K562 (cell line): ENCODE measurements around the gene XPNPEP3. TPM values are rescaled to one million over a fixed set of nuclear protein-coding genes. Genes with fewer than 3 reads are reported as not detected.
"Not testable (repeated sequence)": the region's sequence is repeated elsewhere in the genome, so short reads cannot be mapped to it uniquely, and the experiment has no call there.

Source experiments
- ATAC-seq: fragments of 200-7000 bp; cut with Tn5 transposase; 3 replicates; pipeline ENCODE4 v1.9.1; 2020; ENCODE audit warnings: moderate library complexity
- BruUV-seq: library from RNA; stranded (reverse); fragments of 400-500 nt; replicated peaks from 2 replicates; lab custom pipeline; 2021; lab: Mats Ljungman, UMichigan
- CTCF ChIA-PET: fragments of 300-600 bp; formaldehyde crosslinking; extraction: SDS; loops from one replicate; lab custom pipeline; 2021; ENCODE audit warnings: low intra/inter-chr PET ratio; lab: Yijun Ruan, JAX
- POLR2A ChIA-PET: fragments of 300-600, 350-650 bp; sonication (Branson Sonifier 250); formaldehyde crosslinking; extraction: SDS; loops from one replicate; lab custom pipeline; 2021; ENCODE audit warnings: antibody characterized with exemption, inconsistent platforms; lab: Yijun Ruan, JAX
- DNase-seq, 4 experiments: peaks; one replicate each; pipeline versions ENCODE4 v3.0.0 to v3.0.0-alpha.2; 2011 to 2018; ENCODE audit warnings: low spot score in 3 of 4, mixed read lengths in 3 of 4; ENCODE audit errors: extremely low read depth in 1 of 4
- FAIRE-seq: peaks from 2 replicates; lab custom pipeline; 2011; peaks lifted over from hg19 to GRCh38; lab: Jason Lieb, UNC
- H2AFZ ChIP-seq: 2 replicates; pipeline ENCODE4 v1.6.0; 2011; ENCODE audit warnings: low read depth, low read length, control low read depth, inconsistent platforms
- H3K27ac ChIP-seq: fragments of 200-600 bp; 3 replicates; pipeline ENCODE4 v1.8.0; 2011; ENCODE audit warnings: low read depth, mild to moderate bottlenecking, control low read depth, inconsistent platforms, low read length, moderate library complexity, mixed read lengths; ENCODE audit errors: extremely low read depth
- H3K27me3 ChIP-seq, 2 experiments: fragments of 300-600 bp in 1 of 2; 2 replicates in 1 of 2; 3 replicates in 1 of 2; pipeline versions ENCODE4 v1.6.0 to v1.8.0; 2011; ENCODE audit warnings: inconsistent platforms in 2 of 2, low read length in 2 of 2, mild to moderate bottlenecking in 1 of 2, mixed read lengths in 1 of 2, moderate library complexity in 1 of 2; ENCODE audit not compliant: control insufficient read depth in 2 of 2, insufficient read depth in 2 of 2
- H3K36me3 ChIP-seq: fragments of 300-600 bp; 3 replicates; pipeline ENCODE4 v1.8.0; 2011; ENCODE audit warnings: mild to moderate bottlenecking, low read length, inconsistent platforms; ENCODE audit not compliant: control insufficient read depth, insufficient read depth
- H3K4me1 ChIP-seq, 2 experiments: fragments of 200-600 bp in 1 of 2; replicated peaks in 1 of 2; 2 replicates in 1 of 2; 3 replicates in 1 of 2; pipeline versions ENCODE4 v1.5.1 to v1.8.0; 2011; ENCODE audit warnings: inconsistent platforms in 2 of 2, low read length in 2 of 2, mild to moderate bottlenecking in 1 of 2, mixed read lengths in 1 of 2, moderate library complexity in 1 of 2; ENCODE audit not compliant: control insufficient read depth in 2 of 2, insufficient read depth in 2 of 2
- H3K4me2 ChIP-seq: 2 replicates; pipeline ENCODE4 v1.6.1; 2011; ENCODE audit warnings: low read length, control low read depth, inconsistent platforms, mixed read lengths; ENCODE audit not compliant: insufficient read depth
- H3K4me3 ChIP-seq: fragments of 200-600 bp; sonication (generic), shearing (Covaris generic); 2 replicates; pipeline ENCODE4 v1.5.1; 2016; ENCODE audit warnings: control low read depth, inconsistent platforms
- H3K79me2 ChIP-seq: fragments of 200-600 bp; 3 replicates; pipeline ENCODE4 v1.8.0; 2011; ENCODE audit warnings: low read length, inconsistent platforms; ENCODE audit not compliant: control insufficient read depth, insufficient read depth
- H3K9ac ChIP-seq, 2 experiments: 2 replicates each; pipeline versions ENCODE4 v1.6.0 to v1.6.1; 2011; ENCODE audit warnings: low read depth in 2 of 2, low read length in 2 of 2, control low read depth in 1 of 2, inconsistent platforms in 1 of 2, mild to moderate bottlenecking in 1 of 2, mixed read lengths in 1 of 2; ENCODE audit not compliant: insufficient read depth in 1 of 2
- H3K9me1 ChIP-seq: one replicate; pipeline ENCODE4 v1.6.0; 2011; ENCODE audit warnings: inconsistent platforms, mild to moderate bottlenecking, low read length, moderate library complexity; ENCODE audit not compliant: control insufficient read depth, insufficient read depth
- H3K9me3 ChIP-seq: replicated peaks from 2 replicates; pipeline ENCODE4 v1.5.1; 2011; ENCODE audit warnings: low read depth, low read length, inconsistent platforms; ENCODE audit not compliant: control insufficient read depth, insufficient read depth
- H4K20me1 ChIP-seq: replicated peaks from 2 replicates; pipeline ENCODE4 v1.6.1; 2011; ENCODE audit warnings: low read length, inconsistent platforms, mixed read lengths; ENCODE audit not compliant: control insufficient read depth, insufficient read depth
- DMBX1 ChIP-seq: fragments of 250-450 bp; sonication (Bioruptor Pico); IDR thresholded peaks from 2 replicates; pipeline ENCODE4 v1.8.0; 2022; ENCODE audit warnings: inconsistent platforms, mild to moderate bottlenecking, moderate library complexity, borderline replicate concordance
- KAT2B ChIP-seq: IDR thresholded peaks from one replicate; pipeline ENCODE4 v1.6.1; 2012; ENCODE audit warnings: low read depth, mild to moderate bottlenecking, control low read depth, inconsistent platforms, low read length, moderate library complexity
- MED1 ChIP-seq: sonication (generic); formaldehyde crosslinking; IDR thresholded peaks from 2 replicates; pipeline ENCODE4 v1.8.1; 2023; ENCODE audit warnings: missing genetic modification reagents, borderline replicate concordance
- NCOA6 ChIP-seq: fragments of 450-650 bp; IDR thresholded peaks from 2 replicates; pipeline ENCODE4 v1.6.1; 2017; ENCODE audit warnings: mild to moderate bottlenecking
- SPI1 ChIP-seq: IDR thresholded peaks from 2 replicates; pipeline ENCODE4 v1.6.1; 2011; ENCODE audit warnings: low read depth, low read length, control low read depth, borderline replicate concordance
- TEAD4 ChIP-seq, 2 experiments: sonication (generic) in 1 of 2; formaldehyde crosslinking in 1 of 2; IDR thresholded peaks; 2 replicates each; pipeline versions ENCODE4 v1.6.1 to v1.8.0; 2012 to 2022; ENCODE audit warnings: borderline replicate concordance in 1 of 2, inconsistent platforms in 1 of 2, low read length in 1 of 2, mild to moderate bottlenecking in 1 of 2, missing genetic modification reagents in 1 of 2
- TSC22D4 ChIP-seq: fragments of 450-650 bp; IDR thresholded peaks from 2 replicates; pipeline ENCODE4 v1.6.1; 2016; ENCODE audit warnings: missing genetic modification characterization, missing biosample characterization, control low read depth
- ZC3H8 ChIP-seq: fragments of 450-650 bp; IDR thresholded peaks from 2 replicates; pipeline ENCODE4 v1.6.1; 2017
- ZFP30 ChIP-seq: fragments of 250-450 bp; sonication (Bioruptor Pico); IDR thresholded peaks from 2 replicates; pipeline ENCODE4 v1.8.0; 2022; ENCODE audit warnings: moderate library complexity, mild to moderate bottlenecking, inconsistent platforms, borderline replicate concordance
- ZNF77 ChIP-seq: fragments of 250-450 bp; sonication (Bioruptor Pico); IDR thresholded peaks from 2 replicates; pipeline ENCODE4 v1.5.0; 2020
- ZSCAN32 ChIP-seq: fragments of 450-650 bp; formaldehyde crosslinking; IDR thresholded peaks from 2 replicates; pipeline ENCODE4 v1.4.0; 2020; ENCODE audit warnings: mild to moderate bottlenecking, moderate library complexity
- WGBS: fragments of 100-300 bp; shearing (Covaris generic); methylation state at CpG from one replicate; pipeline ENCODE4 v1.1.6; 2016; ENCODE audit warnings: low coverage, mixed read lengths; ENCODE audit not compliant: insufficient coverage; ENCODE audit errors: missing lambda C conversion rate; 5-methylcytosine and 5-hydroxymethylcytosine counted together
- in situ Hi-C: fragments of 300-500 bp; cut with MboI; formaldehyde crosslinking; loops from 4 replicates; pipeline ENCODE4 v1.15.0; 2018; ENCODE audit warnings: inconsistent platforms, mixed read lengths
- intact Hi-C: fragments of 100-400 bp; cut with micrococcal nuclease; formaldehyde crosslinking; loops from 2 replicates; pipeline ENCODE4 v1.14.2; 2022
- polyA plus RNA-seq, 8 experiments: library from polyadenylated mRNA; depleted of rRNA in 4 of 8; stranded (reverse) in 5 of 8; unstranded in 3 of 8; fragments of >200 nt; fragmentation: Nextera tagmentation in 2 of 8; fragmentation: Illumina TruSeq in 1 of 8; extraction: Ambion mirVana in 2 of 8; extraction: Trizol in 1 of 8; gene quantifications; 2 replicates each; pipeline versions ENCODE4 v1.2.1 to v1.2.3, GENCODE V29; 2011 to 2014; ENCODE audit warnings: inconsistent platforms in 1 of 8, missing spikeins in 1 of 8
- total RNA-seq, 7 experiments: library from RNA; depleted of rRNA in 6 of 7; stranded (reverse); fragments of >200 nt in 6 of 7; fragmentation: Illumina TruSeq in 2 of 7; extraction: Trizol in 2 of 7; gene quantifications; 2 replicates each; pipeline versions ENCODE4 v1.2.1 to v1.2.3, GENCODE V29; 2011 to 2021; ENCODE audit warnings: low replicate concordance in 1 of 7
- TF ChIP-seq, protein P1 (sequence below): sonication (generic); formaldehyde crosslinking; IDR thresholded peaks from 2 replicates; pipeline ENCODE4 v1.8.1; 2023; ENCODE audit warnings: mild to moderate bottlenecking, missing genetic modification reagents
- TF ChIP-seq, protein P2 (sequence below), 3 experiments: fragments of 200-800 bp in 1 of 3; sonication (Bioruptor generic) in 1 of 3; sonication (generic) in 1 of 3; formaldehyde crosslinking in 1 of 3; IDR thresholded peaks; 2 replicates each; pipeline versions ENCODE4 v1.6.1 to v1.8.0; 2016 to 2022; ENCODE audit warnings: mild to moderate bottlenecking in 2 of 3, missing compliant biosample characterization in 2 of 3, missing genetic modification characterization in 2 of 3, missing genetic modification reagents in 1 of 3

The XPNPEP3 gene
- total and polyA plus RNA-seq, 9 of the 15 experiments (the other 6 are each of a cell fraction or from before 2014, with no cell fraction given): 9.1 to 22.6 (median 15.6) TPM

DNA sequence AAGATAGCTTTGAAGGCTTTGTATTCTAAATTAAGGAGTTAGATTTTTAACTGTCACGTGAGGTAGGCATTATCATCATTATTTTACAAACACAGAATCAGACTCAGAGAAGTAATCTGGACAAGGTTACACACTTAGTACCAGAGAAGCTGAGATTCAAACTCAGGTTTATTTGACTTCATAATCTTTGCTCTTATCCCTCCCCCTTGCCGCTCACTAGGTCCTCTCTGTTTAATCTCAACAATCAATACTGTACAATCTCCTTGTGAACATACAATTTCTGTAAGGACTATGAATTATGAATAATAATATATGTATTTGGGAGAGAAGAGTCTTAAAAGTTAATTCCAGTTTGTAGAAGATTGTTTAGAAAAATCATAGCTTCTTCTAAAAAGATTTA lies 10.2 kb downstream of the XPNPEP3 start (continued):
- TF ChIP-seq TEAD4 (IDR thresholded peaks at IDR 0.05; ENCODE audit: low read length): no peak
- no peak for TF ChIP-seq TEAD4 (CRISPR knock-in tag; IDR thresholded peaks at IDR 0.05; ENCODE audit: borderline replicate concordance)

DNA sequence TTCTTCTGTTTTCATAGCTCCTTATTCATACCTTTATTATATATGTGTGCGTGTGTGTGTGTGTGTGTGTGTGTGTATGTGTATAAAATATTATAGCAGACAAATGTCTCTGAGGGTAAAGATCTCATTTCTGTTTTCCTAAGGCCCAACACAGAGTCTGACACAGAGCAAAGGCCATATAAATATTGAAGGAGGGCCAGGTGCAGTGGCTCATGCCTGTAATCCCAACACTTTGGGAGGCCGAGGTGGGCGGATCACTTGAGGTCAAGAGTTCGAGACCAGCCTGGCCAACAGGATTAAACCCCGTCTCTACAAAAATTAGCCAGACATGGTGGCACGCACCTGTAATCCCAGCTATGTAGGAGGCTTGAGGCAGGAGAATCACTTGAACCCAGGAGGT lies 11.4 kb downstream of the XPNPEP3 start:
- CTCF ChIA-PET, H3K27ac ChIP-seq, H3K4me2 ChIP-seq: not testable (repeated sequence)

DNA sequence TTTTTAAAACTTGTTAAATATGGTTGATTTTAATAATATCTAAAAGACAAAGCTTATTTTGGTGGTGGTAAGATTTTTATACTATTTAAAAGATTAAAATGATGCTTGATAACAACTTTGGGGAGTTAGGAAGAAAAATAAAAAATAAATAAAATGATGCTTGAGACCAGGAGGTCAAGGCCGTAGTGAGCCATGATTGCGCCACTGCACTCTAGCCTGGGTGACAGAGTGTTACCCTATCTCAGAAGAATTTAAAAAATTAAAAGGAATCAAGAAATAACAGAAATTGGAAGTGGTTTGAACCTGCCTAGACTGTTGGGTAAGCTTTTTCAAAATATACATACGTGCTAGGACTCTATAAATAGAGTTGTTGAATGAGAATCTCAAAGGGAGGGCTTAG lies 17.1 kb downstream of the XPNPEP3 start:
- no peaks in the 10 kb centered on the region for H3K4me1 ChIP-seq
- 92% methylated on average over 3 of the region's 3 CpGs for WGBS
- H3K9me1 ChIP-seq: no peaks in the 10 kb centered on the region
- no peak overlapping the region for H3K27ac ChIP-seq
- ChIA-PET POLR2A (no interaction called here), CTCF (no interaction called here)
- no peak overlapping the region for H2AFZ ChIP-seq
- no peak for DNase-seq
- BruUV-seq: no TSS peak
- intact Hi-C loops: no loop called here
- H3K4me2 ChIP-seq: no peak overlapping the region
- FAIRE-seq: no peak
- H3K36me3 ChIP-seq: peaks cover 16% of the 10 kb centered on the region; the same call in 1 of the 3 replicates
- no peaks in the 10 kb centered on the region for H3K27me3 ChIP-seq
- no peaks in the 10 kb centered on the region for H3K9me3 ChIP-seq
- H3K4me3 ChIP-seq: no peak overlapping the region
- no peaks in the 10 kb centered on the region for H4K20me1 ChIP-seq
- ATAC-seq: no peak
- H3K9ac ChIP-seq: no peak overlapping the region
- in situ Hi-C loops: no loop called here
- no peaks in the 10 kb centered on the region for H3K79me2 ChIP-seq
- TF ChIP-seq DMBX1 (CRISPR knock-in tag) (no peak), SPI1 (no peak), ZC3H8 (no peak), ZFP30 (no peak), ZNF77 (CRISPR knock-in tag) (no peak), ZSCAN32 (CRISPR knock-in tag) (no peak), NCOA6 (no peak), KAT2B (no peak), TSC22D4 (no peak), MED1 (CRISPR knock-in tag) (no peak)
- TF ChIP-seq, protein P1, sequence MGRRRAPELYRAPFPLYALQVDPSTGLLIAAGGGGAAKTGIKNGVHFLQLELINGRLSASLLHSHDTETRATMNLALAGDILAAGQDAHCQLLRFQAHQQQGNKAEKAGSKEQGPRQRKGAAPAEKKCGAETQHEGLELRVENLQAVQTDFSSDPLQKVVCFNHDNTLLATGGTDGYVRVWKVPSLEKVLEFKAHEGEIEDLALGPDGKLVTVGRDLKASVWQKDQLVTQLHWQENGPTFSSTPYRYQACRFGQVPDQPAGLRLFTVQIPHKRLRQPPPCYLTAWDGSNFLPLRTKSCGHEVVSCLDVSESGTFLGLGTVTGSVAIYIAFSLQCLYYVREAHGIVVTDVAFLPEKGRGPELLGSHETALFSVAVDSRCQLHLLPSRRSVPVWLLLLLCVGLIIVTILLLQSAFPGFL (CRISPR knock-in tag): no peak
- TF ChIP-seq, protein P2, sequence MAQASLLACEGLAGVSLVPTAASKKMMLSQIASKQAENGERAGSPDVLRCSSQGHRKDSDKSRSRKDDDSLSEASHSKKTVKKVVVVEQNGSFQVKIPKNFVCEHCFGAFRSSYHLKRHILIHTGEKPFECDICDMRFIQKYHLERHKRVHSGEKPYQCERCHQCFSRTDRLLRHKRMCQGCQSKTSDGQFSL (CRISPR knock-in tag; IDR thresholded peaks at IDR 0.05): no peak
- TF ChIP-seq, protein P2 (tag; IDR thresholded peaks at IDR 0.05): no peak

More for the DNA sequence above, 11.4 kb downstream of the XPNPEP3 start:
- POLR2A ChIA-PET, H3K36me3 ChIP-seq, H3K4me1 ChIP-seq, H4K20me1 ChIP-seq, H3K9ac ChIP-seq, H3K9me3 ChIP-seq, intact Hi-C loops, H3K79me2 ChIP-seq, H3K4me3 ChIP-seq, in situ Hi-C loops, H3K27me3 ChIP-seq, FAIRE-seq, H2AFZ ChIP-seq, DNase-seq, ATAC-seq, H3K9me1 ChIP-seq, BruUV-seq: not testable (repeated sequence)
- 80% methylated on average over 6 of the region's 6 CpGs for WGBS
